ENCODE data around the gene ZNF597.
A peak's percentile ranks its signal among the peaks of the same experiment; 100 is the strongest.
"Not testable (repeated sequence)": the region's sequence is repeated elsewhere in the genome, so short reads cannot be mapped to it uniquely, and the experiment has no call there.

The ZNF597 gene

DNA sequence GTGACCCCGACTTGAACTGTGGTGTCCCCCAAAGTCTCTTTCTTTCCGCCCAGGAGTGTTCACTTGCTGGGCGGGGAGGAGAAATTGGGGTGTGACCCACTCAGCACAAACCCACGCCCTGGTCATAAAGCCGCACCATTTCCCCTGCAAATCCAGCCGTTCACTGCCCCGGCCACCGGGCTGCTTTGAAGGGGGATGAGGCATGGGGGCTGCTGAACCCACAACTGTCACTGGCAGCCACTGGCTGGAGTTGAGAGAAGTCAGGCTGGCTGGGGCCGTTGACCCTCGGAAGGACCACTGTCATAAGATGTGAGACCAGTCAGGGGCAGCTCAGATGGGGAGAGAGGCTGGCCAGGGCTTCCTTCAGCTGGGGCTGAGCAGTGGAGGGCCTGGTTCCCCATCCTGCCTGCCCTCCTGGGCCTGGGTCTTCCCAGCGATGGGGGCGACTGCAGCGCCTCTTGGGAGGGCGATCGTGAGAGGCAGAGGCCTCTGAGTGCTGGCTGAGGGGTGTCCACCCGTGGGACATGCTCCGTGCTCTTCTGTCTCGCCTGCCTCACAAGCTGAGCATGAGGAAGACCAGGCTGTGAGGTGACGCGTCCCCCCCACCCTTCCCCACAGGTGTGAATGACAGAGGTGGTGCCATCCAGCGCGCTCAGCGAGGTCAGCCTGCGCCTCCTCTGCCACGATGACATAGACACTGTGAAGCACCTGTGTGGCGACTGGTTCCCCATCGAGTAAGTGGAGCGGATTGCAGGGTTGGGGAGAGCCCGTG is 32.5 kb upstream of the ZNF597 start:
- no peak for DNase-seq (ENCODE audit: low read depth)

GRCh38 chr16:3474870-3475269 is 31.6 kb upstream of the ZNF597 start:
- DNase-seq (ENCODE audit: low read depth) = not testable (repeated sequence)

- no peak for DNase-seq (ENCODE audit: low read depth)
These were observed 31.0 kb upstream of the ZNF597 start for GRCh38 chr16:3474136-3474779.

- DNase-seq (ENCODE audit: low read depth) = not testable (repeated sequence)
These were observed 30.3 kb upstream of the ZNF597 start for GRCh38 chr16:3473596-3473943.

DNA sequence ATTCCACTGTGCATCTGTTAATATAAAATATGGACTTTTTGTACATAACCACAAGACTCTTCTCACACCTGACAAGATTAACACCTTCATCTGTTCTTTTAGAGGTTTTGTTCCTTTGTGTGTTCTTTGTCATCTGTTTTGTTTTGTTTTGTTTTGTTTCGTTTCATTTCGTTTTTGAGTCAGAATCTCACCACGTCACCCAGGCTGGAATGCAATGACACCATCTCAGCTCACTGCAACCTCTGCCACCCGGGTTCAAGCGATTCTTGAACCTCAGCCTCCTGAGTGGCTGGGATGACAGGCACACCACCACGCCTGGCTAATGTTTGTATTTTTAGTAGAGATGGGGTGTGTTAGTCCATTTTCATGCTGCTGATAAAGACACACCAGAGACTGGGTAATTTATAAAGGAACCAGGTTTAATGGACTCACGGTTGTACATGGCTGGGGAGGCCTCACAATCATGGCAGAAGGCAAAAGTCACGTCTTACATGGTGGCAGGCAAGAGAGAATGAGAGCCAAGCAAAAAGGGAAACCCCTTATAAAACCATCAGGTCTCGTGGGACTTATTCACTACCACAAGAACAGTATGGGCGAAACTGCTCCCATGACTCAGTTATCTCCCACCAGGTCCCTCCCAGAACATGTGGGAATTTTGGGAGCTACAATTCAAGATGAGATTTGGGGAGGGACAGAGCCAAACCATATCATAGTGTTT is 29.7 kb upstream of the ZNF597 start:
- DNase-seq (ENCODE audit: low read depth) = no peak

DNA sequence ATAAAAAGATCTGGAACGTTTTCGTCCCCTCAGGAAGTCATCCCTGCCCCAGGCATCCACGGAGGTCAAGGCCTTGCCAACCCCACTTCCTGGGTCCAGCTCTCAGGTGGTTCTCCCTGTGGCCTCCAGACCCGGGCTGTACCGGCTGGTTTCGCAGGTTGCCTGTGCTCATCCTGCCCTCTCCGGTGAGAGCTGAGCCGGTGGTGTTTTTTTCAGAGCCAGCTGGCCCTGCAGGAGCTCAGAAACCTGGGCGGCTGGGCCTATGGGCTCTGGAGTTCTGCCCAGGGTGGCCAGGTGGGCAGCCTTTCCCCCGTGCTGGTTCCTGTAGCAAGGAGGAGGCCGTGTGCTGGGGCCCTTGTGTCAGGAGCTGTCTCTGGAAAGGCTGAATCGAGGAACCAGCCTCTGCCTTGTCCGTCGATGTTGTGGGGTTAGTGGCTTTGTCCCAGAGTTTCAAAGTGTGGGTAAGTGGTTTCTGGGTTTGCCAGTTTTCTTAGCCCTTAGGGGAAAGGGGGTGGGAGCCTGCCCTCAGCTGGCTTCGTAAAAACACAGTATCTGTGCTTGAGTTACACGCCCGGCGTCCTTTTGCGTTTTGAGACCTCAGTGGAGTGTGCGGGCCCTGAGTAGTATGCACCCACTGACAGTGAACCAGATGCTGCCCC is 28.3 kb upstream of the ZNF597 start:
- DNase-seq (ENCODE audit: low read depth) = no peak

DNA sequence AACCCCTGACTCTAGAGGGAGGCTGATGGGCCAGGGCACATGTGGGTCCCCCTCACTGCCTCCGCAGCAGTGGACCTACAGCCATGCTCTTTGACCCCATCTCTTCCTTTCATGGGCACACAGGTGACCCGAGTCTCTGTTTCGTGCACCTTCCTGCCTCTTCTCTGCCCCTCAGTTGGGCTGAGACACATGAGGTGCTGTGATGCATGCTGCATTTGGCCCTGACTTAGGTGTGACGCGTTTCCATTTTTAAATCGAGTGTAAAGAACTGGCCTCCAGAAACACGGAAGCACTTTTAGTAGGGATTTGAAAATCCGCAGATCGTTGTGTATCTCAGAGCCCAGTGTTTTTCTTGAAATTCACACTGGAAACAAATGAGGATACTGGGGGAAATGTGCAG is 27.4 kb upstream of the ZNF597 start:
- DNase-seq (ENCODE audit: low read depth) = no peak

DNA sequence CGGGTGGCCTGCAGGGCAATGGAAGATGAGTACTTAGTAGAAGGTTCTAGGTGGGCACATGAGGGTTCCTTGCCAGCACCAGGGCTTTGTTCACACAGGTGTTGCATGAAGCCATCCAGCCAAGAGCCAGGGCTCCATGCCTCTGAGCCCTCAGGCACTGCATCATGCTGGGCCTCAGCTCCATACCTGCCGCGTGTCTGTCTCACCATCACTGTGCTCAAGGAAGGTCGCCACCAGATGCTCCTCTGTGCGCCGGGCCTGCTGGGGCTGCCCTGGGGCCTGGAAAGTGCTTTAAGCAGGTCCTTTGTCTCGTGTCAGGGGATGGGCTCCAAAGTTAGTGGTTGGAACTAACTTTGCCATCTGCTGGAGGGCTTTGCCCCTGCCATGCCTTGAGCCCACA is 26.4 kb upstream of the ZNF597 start:
- DNase-seq (ENCODE audit: low read depth) = no peak

DNA sequence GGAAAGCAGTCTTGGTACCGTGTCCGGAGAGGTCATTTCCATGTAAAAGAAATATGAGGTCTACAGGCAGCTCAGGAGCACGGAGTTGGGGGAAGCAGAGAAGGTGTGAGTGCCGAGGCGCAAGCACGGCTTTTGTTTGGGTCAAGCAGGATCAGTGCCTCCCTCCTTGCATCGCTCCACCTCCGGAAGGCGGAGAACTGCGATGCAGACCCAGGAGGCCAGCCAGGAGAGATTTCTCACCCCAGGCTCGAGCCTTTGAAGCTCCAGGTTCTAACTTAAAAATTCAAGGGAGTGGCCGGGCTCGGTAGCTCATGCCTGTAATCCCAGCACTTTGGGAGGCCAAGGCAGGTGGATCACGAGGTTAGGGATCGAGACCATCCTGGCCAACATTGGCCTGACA is 25.2 kb upstream of the ZNF597 start:
- no peak for DNase-seq (ENCODE audit: low read depth)

DNA sequence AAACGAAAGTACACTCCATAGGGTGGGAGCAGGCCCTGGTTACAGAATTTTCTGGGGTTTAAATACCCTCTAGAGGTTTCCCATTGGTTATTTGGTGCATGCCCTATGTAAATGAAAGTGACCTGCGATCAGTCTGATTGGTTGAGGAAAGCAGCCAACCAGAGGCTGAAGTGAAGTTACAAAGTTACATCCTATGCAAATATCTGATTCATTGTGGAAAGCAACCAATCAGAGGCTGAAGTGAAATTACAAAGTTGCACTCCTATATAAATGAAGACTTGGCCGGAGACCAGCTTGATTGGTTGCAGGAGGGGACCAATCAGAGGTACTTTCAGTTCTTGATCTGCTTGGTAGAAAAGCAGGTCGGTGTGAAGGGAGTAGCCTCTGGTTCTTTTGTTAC is 24.6 kb upstream of the ZNF597 start:
- no peak for DNase-seq (ENCODE audit: low read depth)

GRCh38 chr16:3467182-3467581 is 23.9 kb upstream of the ZNF597 start:
- no peak for DNase-seq (ENCODE audit: low read depth)

DNA sequence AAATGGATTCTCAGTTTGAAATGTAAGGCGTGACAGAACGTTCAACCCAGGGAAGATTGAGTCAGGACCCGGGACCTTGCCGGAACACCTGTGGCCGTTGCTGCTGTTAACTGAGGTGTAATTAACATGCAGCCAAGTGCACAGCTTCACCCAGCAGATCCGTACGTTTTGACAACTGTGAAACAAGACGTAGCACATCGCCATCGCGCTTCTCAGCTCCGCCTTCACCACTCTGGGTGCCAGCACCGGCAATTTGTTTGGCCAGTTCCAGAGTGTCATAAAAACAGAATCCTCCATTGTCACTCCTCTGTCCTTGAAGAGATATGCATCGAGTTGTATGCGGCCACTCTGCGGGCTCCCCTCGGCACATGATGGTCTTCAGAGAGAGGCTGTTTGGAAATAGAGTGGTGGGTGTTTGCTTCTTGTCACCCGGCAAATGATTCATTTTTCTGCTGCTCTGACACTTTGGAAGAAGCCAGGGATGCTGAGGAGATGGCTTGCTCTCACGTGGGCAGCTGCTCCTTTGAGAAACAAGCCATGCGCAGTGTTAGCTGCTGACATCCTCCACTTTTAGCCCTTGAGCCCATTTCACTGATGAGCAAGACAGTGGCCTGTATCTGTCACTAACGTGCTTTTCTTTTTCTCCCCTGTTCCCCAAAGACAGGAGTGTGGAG is 22.7 kb upstream of the ZNF597 start:
- DNase-seq (ENCODE audit: low read depth) = no peak

GRCh38 chr16:3465301-3465700 is 22.0 kb upstream of the ZNF597 start:
- DNase-seq (ENCODE audit: low read depth) = no peak

- no peak for DNase-seq (ENCODE audit: low read depth)
These were observed 17.8 kb upstream of the ZNF597 start for GRCh38 chr16:3461151-3461550.

GRCh38 chr16:3460585-3460984 is 17.3 kb upstream of the ZNF597 start:
- no peak for DNase-seq (ENCODE audit: low read depth)

GRCh38 chr16:3460121-3460520 is 16.8 kb upstream of the ZNF597 start:
- no peak for DNase-seq (ENCODE audit: low read depth)

- no peak for DNase-seq (ENCODE audit: low read depth)
These were observed 16.2 kb upstream of the ZNF597 start for GRCh38 chr16:3459401-3460090.

DNA sequence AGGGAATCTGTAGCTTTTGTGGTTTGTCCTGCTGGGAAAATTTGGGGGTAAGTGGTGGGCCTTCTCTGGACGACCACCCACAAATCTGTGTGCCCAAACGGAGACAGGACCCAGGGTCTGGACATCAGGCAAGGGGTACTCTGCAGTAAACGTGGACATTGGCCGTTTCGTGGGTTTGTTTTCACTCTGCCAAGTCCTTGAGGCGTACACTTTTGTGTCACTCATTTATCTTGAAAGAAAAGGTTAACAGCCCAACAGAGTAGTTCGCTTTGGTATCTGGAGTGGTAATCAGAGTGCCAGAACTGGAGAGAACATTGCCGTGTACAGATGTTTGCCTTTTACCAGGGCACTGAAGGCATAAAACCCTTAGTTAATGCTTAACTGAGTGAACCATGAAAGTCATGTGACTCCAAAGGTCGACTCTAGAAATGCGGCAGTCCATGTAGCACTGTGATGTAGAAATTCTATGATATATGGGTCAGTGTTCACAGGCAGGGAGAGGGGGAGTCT is 15.6 kb upstream of the ZNF597 start:
- no peak for DNase-seq (ENCODE audit: low read depth)

- DNase-seq (ENCODE audit: low read depth) = no peak
These were observed 15.1 kb upstream of the ZNF597 start for GRCh38 chr16:3458278-3458851.

GRCh38 chr16:3457434-3458252 is 14.3 kb upstream of the ZNF597 start:
- DNase-seq (ENCODE audit: low read depth) = peak; percentile 86
